ENCODE measurements around the gene PREX1. TPM values are rescaled to one million over a fixed set of nuclear protein-coding genes. Genes with fewer than 3 reads are reported as not detected.

PREX1 gene
- total RNA-seq, 2 experiments from 2014 or later: 20.7 to 25.3 TPM

GRCh38 chr20:48817367-48818030 is 10.3 kb downstream of the PREX1 start:
- H3K4me1 ChIP-seq (ENCODE audit: insufficient read depth, low read length, poor library complexity, severe bottlenecking): peaks cover 84% of the 10 kb centered on the region
- POLR2A ChIA-PET: interaction anchor here (1.4 to 2.1 kb wide), 2 partner anchors 9 to 29 kb away, joined by 3 to 11 read pairs; no protein-coding TSS in a partner anchor
- peak overlapping the region; percentile 93 for H3K27ac ChIP-seq (ENCODE audit: low read depth, low read length, poor library complexity, severe bottlenecking)
- intact Hi-C loops (cut with micrococcal nuclease; ENCODE audit: unreplicated experiment): loop anchor here (2.0 kb wide), 2 partner anchors 37 to 57 kb away; no protein-coding TSS in a partner anchor
- H4K20me1 ChIP-seq (ENCODE audit: insufficient read depth, low read length): no peaks in the 10 kb centered on the region
- H3K4me2 ChIP-seq (ENCODE audit: low read length): peak overlapping the region; percentile 76
- TF ChIP-seq CTCF (conservative IDR thresholded peaks at IDR 0.05; ENCODE audit: low read length): no peak
- TF ChIP-seq EZH2phosphoT487 (IDR thresholded peaks at IDR 0.05; ENCODE audit: borderline replicate concordance, low read depth, low read length): no peak
- H3K79me2 ChIP-seq (ENCODE audit: insufficient read depth, low read depth, low read length): peaks cover 44% of the 10 kb centered on the region; the same call in 1 of the 2 replicates
- BruUV-seq (replicated peaks): no TSS peak
- peak overlapping the region; percentile 55 for H3K4me3 ChIP-seq (ENCODE audit: low read depth, low read length, poor library complexity, severe bottlenecking)
- H3K36me3 ChIP-seq (ENCODE audit: insufficient read depth, low read length): no peaks in the 10 kb centered on the region
- no peaks in the 10 kb centered on the region for H3K9me2 ChIP-seq (ENCODE audit: insufficient read depth, low read length)
- no peak for DNase-seq (ENCODE audit: low spot score)
- CTCF ChIA-PET (ENCODE audit: unreplicated experiment): no interaction called here
- no peak overlapping the region for H2AFZ ChIP-seq (ENCODE audit: low read length)
- no peaks in the 10 kb centered on the region for H3K9me3 ChIP-seq (ENCODE audit: low read length)

DNA sequence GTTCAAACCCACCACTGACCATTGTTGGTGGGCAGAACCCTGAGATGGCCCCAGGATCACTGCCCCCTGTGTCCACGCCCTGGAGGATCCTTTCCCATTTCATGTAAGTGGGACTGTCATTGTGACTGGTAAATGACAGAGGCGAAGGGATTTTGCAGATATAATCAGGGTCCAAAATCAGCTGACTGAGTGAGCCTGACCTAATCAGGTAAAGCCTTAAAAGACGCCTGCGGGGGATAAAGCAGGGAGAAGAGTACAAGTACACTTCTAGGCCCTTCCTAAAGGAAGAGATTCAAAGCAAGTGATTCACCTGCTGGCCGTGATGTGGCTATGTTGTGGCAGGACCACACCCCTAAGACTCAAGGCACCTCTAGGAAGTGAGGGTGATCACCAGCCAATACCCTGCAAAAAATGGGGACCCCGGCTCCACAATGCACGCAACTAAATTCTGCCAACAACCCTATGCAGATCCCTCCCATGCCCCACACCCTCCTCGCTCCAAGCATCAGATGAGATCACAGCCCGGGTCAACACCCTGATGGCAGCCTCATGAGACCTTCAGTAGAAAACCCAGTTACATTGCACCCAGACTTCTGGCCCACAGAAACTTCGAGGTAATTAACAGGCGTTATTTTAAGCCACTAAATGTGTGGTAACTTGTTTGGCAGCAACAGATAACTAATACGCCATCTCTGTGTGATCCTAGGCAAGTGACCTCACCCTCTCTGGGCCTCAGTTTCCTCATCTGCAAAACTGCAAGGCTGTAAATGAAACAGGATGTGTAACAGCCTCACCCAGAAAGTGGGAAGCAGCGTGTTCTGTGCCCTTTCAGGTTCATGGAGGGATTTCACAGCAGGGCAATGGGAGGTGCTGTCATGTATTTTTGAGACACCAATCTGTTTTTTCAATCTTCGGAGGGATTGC is 11.3 kb downstream of the PREX1 start:
- H3K9me2 ChIP-seq (ENCODE audit: insufficient read depth, low read length): no peaks in the 10 kb centered on the region
- no peak overlapping the region for H3K4me3 ChIP-seq (ENCODE audit: low read depth, low read length, poor library complexity, severe bottlenecking)
- H2AFZ ChIP-seq (ENCODE audit: low read length): no peak overlapping the region
- no peak for DNase-seq (ENCODE audit: low spot score)
- no peaks in the 10 kb centered on the region for H3K36me3 ChIP-seq (ENCODE audit: insufficient read depth, low read length)
- no peaks in the 10 kb centered on the region for H4K20me1 ChIP-seq (ENCODE audit: insufficient read depth, low read length)
- H3K4me2 ChIP-seq (ENCODE audit: low read length): peak overlapping the region; percentile 76
- H3K4me1 ChIP-seq (ENCODE audit: insufficient read depth, low read length, poor library complexity, severe bottlenecking): peaks cover 74% of the 10 kb centered on the region
- peaks cover 37% of the 10 kb centered on the region; the same call in 1 of the 2 replicates for H3K79me2 ChIP-seq (ENCODE audit: insufficient read depth, low read depth, low read length)
- ChIA-PET CTCF (ENCODE audit: unreplicated experiment) (no interaction called here), POLR2A (no interaction called here)
- H3K27ac ChIP-seq (ENCODE audit: low read depth, low read length, poor library complexity, severe bottlenecking): peak overlapping the region; percentile 93
- intact Hi-C loops (cut with micrococcal nuclease; ENCODE audit: unreplicated experiment): no loop called here
- no peaks in the 10 kb centered on the region for H3K9me3 ChIP-seq (ENCODE audit: low read length)
- no peak for TF ChIP-seq CTCF (conservative IDR thresholded peaks at IDR 0.05; ENCODE audit: low read length)
- TF ChIP-seq EZH2phosphoT487 (IDR thresholded peaks at IDR 0.05; ENCODE audit: borderline replicate concordance, low read depth, low read length): no peak
- BruUV-seq (replicated peaks): no TSS peak

All from OCI-LY7 (cell line).